Neural cell (in vitro differentiated cells): ENCODE measurements around the gene KIF23. TPM values are rescaled to one million over a fixed set of nuclear protein-coding genes. Genes with fewer than 3 reads are reported as not detected.

Experiments
- H2AFZ ChIP-seq: fragments of 200-600, 300-800 bp; sonication (generic), shearing (Covaris generic); 2 replicates; pipeline ENCODE4 v1.6.0; 2014; ENCODE audit warnings: low read depth, mild to moderate bottlenecking, antibody characterized with exemption, low read length, moderate library complexity
- H3F3A ChIP-seq: fragments of 200-600 bp; shearing (Covaris generic); 2 replicates; pipeline ENCODE4 v1.6.1; 2016; ENCODE audit warnings: mild to moderate bottlenecking, moderate library complexity, mixed read lengths, antibody characterized with exemption, low read length; ENCODE audit not compliant: insufficient read depth, poor library complexity, severe bottlenecking
- H3K27ac ChIP-seq: fragments of 200-600, 300-800 bp; sonication (generic), shearing (Covaris generic); 2 replicates; pipeline ENCODE4 v1.5.1; 2014; ENCODE audit warnings: mild to moderate bottlenecking, low read length, moderate library complexity
- H3K27me3 ChIP-seq: fragments of 300-800, 200-600 bp; sonication (generic), shearing (Covaris generic); 2 replicates; pipeline ENCODE4 v1.6.0; 2014; ENCODE audit warnings: mild to moderate bottlenecking, low read depth, low read length, moderate library complexity; ENCODE audit not compliant: insufficient read depth
- H3K36me3 ChIP-seq: fragments of 300-800, 200-600 bp; sonication (generic), shearing (Covaris generic); 2 replicates; pipeline ENCODE4 v1.5.1; 2014; ENCODE audit warnings: mild to moderate bottlenecking, antibody characterized with exemption, low read length, moderate library complexity; ENCODE audit not compliant: insufficient read depth
- H3K4me2 ChIP-seq: fragments of 300-800, 200-600 bp; sonication (generic), shearing (Covaris generic); 2 replicates; pipeline ENCODE4 v1.6.0; 2014; ENCODE audit warnings: mild to moderate bottlenecking, low read length
- H3K4me3 ChIP-seq: fragments of 300-800, 200-600 bp; sonication (generic), shearing (Covaris generic); 2 replicates; pipeline ENCODE4 v1.5.1; 2014; ENCODE audit warnings: mild to moderate bottlenecking, low read length, moderate library complexity
- H3K79me2 ChIP-seq: fragments of 200-600 bp; shearing (Covaris generic); replicated peaks from 2 replicates; pipeline ENCODE4 v1.6.0; 2014; ENCODE audit warnings: mild to moderate bottlenecking, low read length, moderate library complexity; ENCODE audit not compliant: insufficient read depth
- H3K9ac ChIP-seq: fragments of 300-800, 200-600 bp; sonication (generic), shearing (Covaris generic); 2 replicates; pipeline ENCODE4 v1.6.1; 2016; ENCODE audit warnings: mild to moderate bottlenecking, low read length, mixed read lengths
- H3K9me2 ChIP-seq: fragments of 200-600 bp; shearing (Covaris generic); 2 replicates; pipeline ENCODE4 v1.6.1; 2016; ENCODE audit warnings: mild to moderate bottlenecking, low read length, mixed read lengths; ENCODE audit not compliant: insufficient read depth
- H3K9me3 ChIP-seq: fragments of 200-600, 300-800 bp; sonication (generic), shearing (Covaris generic); 2 replicates; pipeline ENCODE4 v1.6.1; 2016; ENCODE audit warnings: mild to moderate bottlenecking, mixed run types, low read length, moderate library complexity, mixed read lengths
- H4K20me1 ChIP-seq: fragments of 200-600 bp; shearing (Covaris generic); 2 replicates; pipeline ENCODE4 v1.6.1; 2016; ENCODE audit warnings: mild to moderate bottlenecking, mixed run types; ENCODE audit not compliant: insufficient read depth
- CTCF ChIP-seq: fragments of 450-650 bp; IDR thresholded peaks from 2 replicates; pipeline ENCODE4 v1.5.1; 2014; ENCODE audit warnings: antibody characterized with exemption, mild to moderate bottlenecking, moderate library complexity; ENCODE audit not compliant: poor library complexity, severe bottlenecking
- EP300 ChIP-seq: fragments of 450-650 bp; conservative IDR thresholded peaks from 2 replicates; pipeline ENCODE4 v1.6.1; 2014; ENCODE audit warnings: antibody characterized with exemption, mild to moderate bottlenecking, moderate library complexity; ENCODE audit not compliant: poor library complexity, severe bottlenecking
- EZH2 ChIP-seq: fragments of 200-600, 300-800 bp; shearing (Covaris generic), sonication (generic); IDR thresholded peaks from 2 replicates; pipeline ENCODE4 v1.6.1; 2014; ENCODE audit warnings: antibody characterized with exemption, low read length, borderline replicate concordance, mild to moderate bottlenecking; ENCODE audit not compliant: insufficient read depth, poor library complexity, severe bottlenecking
- MXI1 ChIP-seq: fragments of 450-650 bp; conservative IDR thresholded peaks from 2 replicates; pipeline ENCODE4 v1.6.1; 2014; ENCODE audit warnings: antibody characterized with exemption, mild to moderate bottlenecking; ENCODE audit not compliant: poor library complexity, severe bottlenecking
- POLR2AphosphoS5 ChIP-seq: IDR thresholded peaks from 2 replicates; pipeline ENCODE4 v1.6.1; 2012
- RAD21 ChIP-seq: fragments of 450-650 bp; conservative IDR thresholded peaks from 2 replicates; pipeline ENCODE4 v1.6.1; 2014; ENCODE audit warnings: antibody characterized with exemption, mild to moderate bottlenecking, moderate library complexity
- REST ChIP-seq: IDR thresholded peaks from 2 replicates; pipeline ENCODE4 v1.6.1; 2012; ENCODE audit warnings: borderline replicate concordance
- SMC3 ChIP-seq: fragments of 450-650 bp; conservative IDR thresholded peaks from 2 replicates; pipeline ENCODE4 v1.6.1; 2014; ENCODE audit warnings: antibody characterized with exemption, mild to moderate bottlenecking, moderate library complexity; ENCODE audit not compliant: poor library complexity
- TAF1 ChIP-seq: IDR thresholded peaks from 2 replicates; pipeline ENCODE4 v1.6.1; 2012; ENCODE audit warnings: low read depth
- polyA plus RNA-seq: library from polyadenylated mRNA; depleted of rRNA; stranded (reverse); fragments of >200 nt; gene quantifications from 2 replicates; pipeline ENCODE4 v1.2.3, GENCODE V29; 2014

Gene KIF23
- polyA plus RNA-seq, 1 donor from 2014 or later, result 1.7 TPM

GRCh38 chr15:69391046-69391757 lies 22.9 kb upstream of the KIF23 start:
- no peaks in the 10 kb centered on the region for H3K36me3 ChIP-seq
- no peaks in the 10 kb centered on the region for H3K9me2 ChIP-seq
- no peak overlapping the region for H3K27ac ChIP-seq
- TF ChIP-seq RAD21, result no peak
- TF ChIP-seq SMC3, result no peak
- no peak for TF ChIP-seq TAF1
- TF ChIP-seq POLR2AphosphoS5, result no peak
- no peak for TF ChIP-seq REST
- TF ChIP-seq MXI1, result no peak
- TF ChIP-seq EP300, result no peak
- no peak for TF ChIP-seq EZH2
- TF ChIP-seq CTCF, result no peak
- no peaks in the 10 kb centered on the region for H4K20me1 ChIP-seq
- H3K27me3 ChIP-seq, result no peaks in the 10 kb centered on the region
- H2AFZ ChIP-seq, result no peak overlapping the region
- no peak overlapping the region for H3K4me3 ChIP-seq
- H3K79me2 ChIP-seq, result no peaks in the 10 kb centered on the region
- H3K9me3 ChIP-seq, result no peaks in the 10 kb centered on the region
- H3F3A ChIP-seq, result no peaks in the 10 kb centered on the region
- H3K9ac ChIP-seq, result no peak overlapping the region
- no peak overlapping the region for H3K4me2 ChIP-seq

- H3K9me2 ChIP-seq, result no peaks in the 10 kb centered on the region
These were observed 21.8 kb upstream of the KIF23 start for GRCh38 chr15:69392352-69392751.

More at GRCh38 chr15:69392352-69392751, 21.8 kb upstream of the KIF23 start:
- Histone ChIP-seq H3K4me2 (no peak overlapping the region), H3K9ac (no peak overlapping the region), H3K9me3 (no peaks in the 10 kb centered on the region), H2AFZ (no peak overlapping the region), H3K27ac (no peak overlapping the region), H3K27me3 (no peaks in the 10 kb centered on the region), H3K4me3 (no peak overlapping the region), H3K36me3 (no peaks in the 10 kb centered on the region), H3K79me2 (no peaks in the 10 kb centered on the region), H4K20me1 (no peaks in the 10 kb centered on the region), H3F3A (no peaks in the 10 kb centered on the region)
- TF ChIP-seq POLR2AphosphoS5 (no peak), REST (no peak), CTCF (no peak), EP300 (no peak), TAF1 (no peak), RAD21 (no peak), MXI1 (no peak), SMC3 (no peak), EZH2 (no peak)
